HG03521 (cell line): ENCODE measurements around the gene DDX42.
"Not testable (repeated sequence)": the region's sequence is repeated elsewhere in the genome, so short reads cannot be mapped to it uniquely, and the experiment has no call there.

Experiments used
- ATAC-seq: cut with Tn5 transposase; IDR thresholded peaks from one replicate; pipeline ENCODE4 v1.9.1; 2021; ENCODE audit warnings: mild to moderate bottlenecking, moderate library complexity; ENCODE audit not compliant: unreplicated experiment

DDX42 gene

DNA sequence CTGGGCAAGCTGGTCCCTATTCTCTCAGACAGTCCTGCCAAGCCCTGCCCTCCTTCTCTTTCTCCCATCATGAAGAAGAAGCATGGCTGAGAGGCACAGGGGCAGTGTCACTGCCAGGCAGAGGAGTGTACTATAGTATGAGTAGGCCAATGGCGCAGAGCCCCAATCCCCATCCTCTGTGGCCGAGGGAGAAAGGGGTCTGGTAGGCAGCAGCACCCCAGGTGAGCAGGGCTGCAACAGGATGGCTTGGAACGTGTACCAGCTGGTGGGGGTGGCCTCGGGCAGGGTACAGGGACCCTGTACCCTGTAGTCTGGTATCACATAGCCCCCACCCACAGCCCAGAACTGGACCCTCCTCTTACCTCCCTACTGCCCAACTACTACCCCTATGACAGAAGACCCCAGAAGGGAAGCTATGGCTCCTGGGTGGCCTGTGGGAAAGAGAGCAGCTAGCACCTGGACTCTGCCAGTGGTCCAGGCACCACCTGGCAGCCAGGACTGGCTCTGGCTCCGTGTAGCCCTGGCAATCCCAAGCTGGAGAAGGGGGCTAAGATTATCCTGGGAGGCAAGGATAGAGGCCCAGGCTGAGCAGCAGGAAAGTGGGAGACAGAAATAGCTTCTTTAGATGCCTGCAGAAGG lies 64.1 kb downstream of the DDX42 start:
- ATAC-seq = no peak

DNA sequence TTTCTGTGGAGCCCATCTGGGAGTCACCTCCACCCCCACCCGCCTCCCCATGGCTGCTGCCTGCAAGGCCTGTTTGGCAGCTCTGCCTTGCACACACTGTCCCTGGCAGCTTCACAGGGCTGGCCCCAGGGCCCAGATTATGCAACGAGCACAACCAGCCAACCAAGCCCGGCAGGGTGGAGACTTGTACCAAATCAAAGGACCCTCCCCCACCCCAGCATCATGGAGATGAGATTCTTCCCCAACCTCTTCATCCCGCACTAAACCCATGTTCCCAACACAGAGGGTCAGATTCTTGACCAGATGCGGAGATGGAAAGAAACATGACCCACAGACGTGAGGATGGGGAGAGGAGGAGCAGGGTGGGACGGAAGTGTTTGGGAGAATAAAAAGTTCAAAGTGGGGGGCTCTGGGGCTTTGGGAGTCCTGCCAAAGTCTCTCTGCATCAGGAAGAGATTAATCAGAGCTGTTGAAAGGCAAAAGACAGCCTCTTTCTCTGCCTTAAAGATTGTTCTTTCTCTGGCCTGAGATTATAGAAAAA lies 64.7 kb downstream of the DDX42 start:
- ATAC-seq = no peak

- ATAC-seq = no peak
Observed at GRCh38 chr17:63840591-63841349, 66.8 kb downstream of the DDX42 start.

DNA sequence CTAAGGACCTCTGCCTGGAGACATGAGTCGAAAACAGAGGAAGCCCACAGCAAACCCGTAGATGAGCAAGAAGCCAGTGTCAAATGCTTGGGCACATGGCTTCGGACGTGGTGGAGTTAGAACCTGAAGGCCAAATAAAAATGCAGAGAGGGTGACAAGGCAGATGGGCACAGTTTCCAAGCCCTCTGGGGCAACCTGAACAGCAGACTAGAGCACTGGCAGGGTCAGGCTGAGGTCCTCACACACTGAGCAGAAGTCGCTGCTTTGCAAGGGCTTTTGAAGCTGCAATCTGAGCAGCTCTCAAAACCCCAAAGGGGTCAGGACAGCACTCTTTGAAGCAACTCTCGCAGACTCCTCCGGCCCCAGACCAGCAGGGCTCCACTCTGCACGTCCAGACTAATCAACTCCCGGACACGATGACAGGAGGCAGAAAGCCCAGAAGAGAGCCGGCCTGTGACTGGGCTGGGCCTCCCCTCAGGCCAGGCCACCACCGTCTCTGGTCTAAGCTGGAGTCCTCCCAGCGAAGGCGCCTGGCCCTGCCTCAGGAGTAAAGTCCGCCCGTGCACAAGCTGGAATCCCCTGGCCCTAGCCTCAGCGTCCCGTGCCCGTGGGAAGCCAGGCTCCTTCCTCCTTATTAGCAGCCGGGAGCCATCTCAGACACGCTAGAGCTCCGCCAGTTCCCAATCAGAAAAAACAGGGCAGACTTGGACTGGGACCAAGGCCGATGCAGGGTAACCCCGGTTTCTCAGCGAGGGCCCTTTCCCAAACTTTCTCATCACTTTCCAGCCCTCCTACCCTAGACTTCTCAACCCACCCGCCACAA lies 67.6 kb downstream of the DDX42 start:
- ATAC-seq = no peak

GRCh38 chr17:63842173-63842539 lies 68.2 kb downstream of the DDX42 start:
- ATAC-seq = peak; percentile 29

- ATAC-seq = peak; percentile 79
Observed at GRCh38 chr17:63842540-63843386, 68.8 kb downstream of the DDX42 start, which contains the start of gene SMARCD2. SMARCD2 (minus strand) TSS chr17:63842685; CDS start chr17:63842674, 11 bp downstream.

DNA sequence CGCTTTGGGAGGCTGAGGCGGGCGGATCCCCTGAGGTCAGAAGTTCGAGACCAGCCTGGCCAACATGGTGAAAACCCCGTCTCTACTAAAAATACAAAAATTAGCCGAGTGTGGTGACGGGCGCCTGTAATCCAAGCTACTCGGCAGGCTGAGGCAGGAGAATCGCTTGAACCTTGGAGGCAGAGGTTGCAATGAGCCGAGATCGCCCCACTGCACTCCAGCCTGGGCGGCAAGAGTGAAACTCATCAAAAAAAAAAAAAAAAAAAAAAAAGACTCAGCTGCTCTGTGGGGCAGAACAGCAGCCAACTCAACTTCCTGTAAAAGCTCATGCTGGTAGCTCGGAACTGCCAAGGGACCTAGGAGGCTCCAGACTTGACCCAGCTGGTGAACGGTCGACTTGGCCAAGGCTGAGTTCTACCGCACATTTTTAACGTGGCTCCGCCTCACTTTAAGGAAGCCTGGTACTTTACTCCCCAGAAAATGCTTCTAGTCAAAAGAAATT lies 69.5 kb downstream of the DDX42 start:
- not testable (repeated sequence) for ATAC-seq

DNA sequence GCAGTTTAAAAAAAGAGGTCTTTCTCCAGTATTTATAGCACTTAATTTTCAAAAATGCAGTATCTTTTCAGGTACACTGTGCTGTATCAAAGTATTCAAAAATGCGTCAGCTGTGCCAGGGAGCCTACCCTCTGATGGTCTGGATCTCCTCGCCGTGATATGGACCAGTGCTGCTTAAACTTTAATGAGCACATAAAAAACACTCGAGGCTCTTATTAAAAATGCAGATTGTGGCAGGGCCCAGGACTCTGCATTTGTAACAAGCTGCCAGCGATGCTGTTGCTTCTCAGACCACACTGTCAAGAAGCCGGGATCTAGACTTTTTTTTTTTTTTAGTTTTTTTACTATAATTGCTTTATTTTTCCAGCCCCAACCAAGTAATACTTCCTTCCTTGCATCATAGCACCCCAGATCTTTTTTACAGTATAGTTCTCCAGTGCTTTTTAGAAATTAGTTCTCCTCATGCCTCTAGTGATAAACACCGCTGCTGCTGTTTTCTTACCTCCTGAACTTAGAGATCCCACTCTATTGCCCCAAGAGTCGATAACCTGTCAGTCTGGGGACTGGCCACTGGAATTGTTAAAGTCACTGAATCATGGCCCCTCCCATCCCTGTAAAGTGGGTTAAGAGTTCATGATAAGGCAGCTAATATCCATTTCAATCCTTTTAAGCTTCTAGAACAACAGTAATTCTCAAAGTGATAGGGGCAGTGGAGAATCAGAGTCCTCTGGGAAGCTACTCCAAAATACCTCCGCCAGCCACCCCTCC lies 70.1 kb downstream of the DDX42 start:
- no peak for ATAC-seq

- no peak for ATAC-seq
Observed at GRCh38 chr17:63845509-63845908, 71.5 kb downstream of the DDX42 start.

GRCh38 chr17:63847525-63848249 lies 73.7 kb downstream of the DDX42 start:
- no peak for ATAC-seq

DNA sequence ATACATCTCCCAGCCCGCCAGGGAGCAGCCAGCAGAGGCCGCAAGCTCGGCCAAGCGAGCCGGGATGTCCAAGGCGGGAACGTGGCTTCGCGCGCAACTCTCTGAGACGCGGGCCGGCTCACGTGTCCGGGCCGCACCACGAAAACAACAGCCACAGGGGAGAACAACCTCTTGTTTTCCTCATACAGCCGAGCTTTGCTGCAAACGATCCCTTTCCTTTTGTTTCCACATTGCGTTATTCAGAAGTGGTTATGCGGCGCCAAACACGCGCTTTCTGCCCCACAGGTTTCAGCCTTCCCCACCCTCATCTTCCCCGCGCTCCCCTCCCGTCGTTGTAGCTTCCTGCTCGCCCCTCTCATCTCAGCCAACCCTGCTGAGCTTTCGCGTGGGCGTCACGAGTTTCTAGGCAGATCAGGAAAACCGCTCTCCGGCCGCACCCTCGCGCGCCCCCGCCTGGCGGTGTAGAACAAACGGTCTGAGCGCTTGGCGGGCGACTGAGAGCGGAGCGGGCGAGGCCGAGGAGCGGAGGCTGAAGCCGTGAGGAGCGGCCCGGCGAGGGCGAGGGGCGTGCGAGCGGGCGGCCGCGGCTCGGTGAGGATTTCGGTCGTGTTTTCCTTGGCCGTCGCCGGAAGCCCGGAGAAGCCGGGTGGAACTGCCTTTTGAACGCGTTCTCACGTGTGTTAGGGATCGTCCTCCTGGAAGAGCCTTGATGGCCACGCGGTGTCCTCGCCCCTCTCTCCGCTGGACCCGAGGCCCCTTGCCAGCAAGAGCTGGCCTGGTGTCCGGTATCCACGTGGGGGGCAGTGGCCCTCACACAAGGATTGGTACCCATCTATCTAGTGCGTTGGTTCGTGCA lies 75.1 kb downstream of the DDX42 start:
- ATAC-seq = peak; percentile 77

GRCh38 chr17:63850401-63850800 lies 76.4 kb downstream of the DDX42 start:
- no peak for ATAC-seq

DNA sequence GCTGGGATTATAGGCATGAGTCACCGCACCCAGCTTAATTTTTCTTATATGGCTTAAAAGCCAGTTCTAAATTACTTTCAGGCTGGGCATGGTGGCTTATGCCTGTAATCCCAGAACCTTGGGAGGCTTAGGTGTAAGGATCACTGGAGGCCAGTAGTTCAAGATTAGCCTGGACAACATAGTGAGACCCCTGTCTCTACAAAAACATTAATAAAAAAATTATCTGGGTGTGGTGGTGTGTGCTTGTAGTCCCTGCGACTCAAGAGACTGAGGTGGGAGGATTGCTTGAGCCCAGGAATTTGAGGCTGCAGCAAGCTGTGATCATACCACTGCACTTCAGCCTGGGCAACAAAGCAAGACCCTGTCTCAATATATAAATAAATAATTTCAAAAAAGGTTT lies 79.3 kb downstream of the DDX42 start:
- ATAC-seq = no peak

- ATAC-seq = no peak
Observed at GRCh38 chr17:63854709-63855108, 80.7 kb downstream of the DDX42 start.

GRCh38 chr17:63855185-63855584 lies 81.2 kb downstream of the DDX42 start:
- ATAC-seq = no peak

DNA sequence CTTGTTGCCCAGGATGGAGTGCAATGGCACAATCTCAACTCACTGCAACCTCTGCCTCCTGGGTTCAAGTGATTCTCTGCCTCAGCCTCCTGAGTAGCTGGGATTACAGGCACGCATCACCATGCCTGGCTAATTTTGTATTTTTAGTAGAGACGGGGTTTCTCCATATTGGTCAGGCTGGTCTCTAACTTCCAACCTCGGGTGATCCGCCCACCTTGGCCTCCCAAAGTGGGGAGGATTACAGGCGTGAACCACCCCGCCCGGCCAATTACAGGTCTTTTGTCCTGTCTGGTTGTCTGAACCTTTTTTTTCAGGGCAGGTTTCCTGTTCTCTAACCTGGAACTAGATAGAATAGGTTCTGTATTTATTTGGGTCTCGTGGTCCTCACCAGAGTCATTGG lies 82.5 kb downstream of the DDX42 start:
- not testable (repeated sequence) for ATAC-seq

DNA sequence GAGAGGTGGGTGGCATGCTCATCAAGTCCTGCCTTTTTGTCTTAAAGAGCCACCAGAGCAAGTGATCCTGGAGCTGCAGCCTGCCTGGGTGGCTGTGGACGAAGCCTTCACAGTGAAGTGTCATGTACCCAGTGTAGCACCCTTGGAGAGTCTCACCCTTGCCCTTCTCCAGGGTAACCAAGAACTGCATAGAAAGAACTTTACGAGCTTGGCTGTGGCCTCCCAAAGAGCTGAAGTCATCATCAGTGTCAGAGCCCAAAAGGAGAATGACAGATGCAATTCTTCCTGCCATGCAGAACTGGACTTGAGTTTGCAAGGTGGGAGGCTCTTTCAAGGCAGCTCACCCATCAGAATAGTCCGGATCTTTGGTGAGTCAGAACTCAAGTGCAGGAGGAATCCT lies 85.3 kb downstream of the DDX42 start:
- no peak for ATAC-seq

DNA sequence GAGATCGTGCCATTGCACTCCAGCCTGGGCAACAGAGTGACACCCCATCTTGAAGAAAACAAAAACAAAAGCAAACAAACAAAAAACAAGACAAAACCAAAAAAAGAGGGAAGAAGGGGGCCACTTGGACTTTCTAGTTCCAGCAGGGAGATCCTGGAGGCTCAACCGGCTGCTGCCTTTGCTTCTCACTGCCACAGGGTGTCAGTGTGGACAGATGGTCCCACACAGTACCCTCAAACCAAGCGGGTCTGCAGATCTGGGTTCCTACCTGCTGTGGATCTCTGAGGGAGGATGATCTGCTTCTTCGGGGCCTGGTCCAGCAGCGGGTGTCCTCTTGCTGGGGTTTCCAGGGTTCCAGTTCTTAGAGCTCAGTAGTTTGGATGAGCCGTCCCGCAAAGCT lies 92.7 kb downstream of the DDX42 start:
- ATAC-seq = not testable (repeated sequence)
